ENCODE measurements around the gene KIFC3. TPM values are rescaled to one million over a fixed set of nuclear protein-coding genes. Genes with fewer than 3 reads are reported as not detected.

The KIFC3 gene
- total and polyA plus RNA-seq, 2 of the 13 experiments (the other 11 are each of a cell fraction or from before 2014, with no cell fraction given) = 42.1 to 45.3 TPM

DNA sequence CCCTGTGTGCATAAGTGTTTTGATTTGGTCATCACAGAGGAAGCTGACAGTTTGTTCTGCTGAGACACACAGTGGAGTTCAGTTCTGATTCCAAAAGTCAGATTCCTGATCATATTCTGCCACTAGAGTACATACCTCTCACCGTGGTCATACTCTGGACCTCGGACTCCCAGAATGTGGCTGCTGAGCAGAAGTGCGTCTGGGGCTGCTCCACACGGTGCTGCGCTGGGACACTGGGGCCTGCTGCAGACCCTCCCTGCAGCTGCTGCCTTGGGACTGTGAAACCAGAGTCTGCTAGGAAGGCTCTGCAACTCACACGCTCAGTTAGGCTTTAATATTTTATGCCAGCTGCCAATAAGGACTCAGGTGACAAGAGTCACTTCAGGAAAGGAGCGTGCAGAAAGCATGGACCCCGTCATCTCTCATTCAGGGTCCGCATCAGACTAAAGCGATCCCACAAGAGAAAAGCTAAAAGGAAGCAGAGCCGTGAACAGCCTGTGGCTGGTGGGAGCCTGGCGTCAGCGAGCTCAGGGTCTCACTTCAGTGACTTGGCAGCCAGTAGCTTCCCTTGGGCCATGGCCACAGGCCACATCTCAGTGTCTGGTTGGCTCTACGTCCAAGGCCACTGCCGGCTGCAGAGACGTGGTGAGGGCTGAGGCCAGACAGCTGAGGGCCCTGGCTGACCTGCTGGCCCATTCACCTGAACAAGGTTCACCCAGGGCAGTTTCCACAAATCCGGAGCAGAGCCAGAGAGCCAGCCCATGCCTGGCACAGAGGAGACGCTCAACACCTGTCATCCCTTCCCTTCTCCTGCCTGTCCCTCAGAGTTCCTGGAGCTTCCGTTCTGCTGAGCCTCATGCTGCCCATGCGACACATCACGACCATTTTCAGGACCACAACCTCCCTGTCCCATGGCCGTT lies 24.7 kb upstream of the KIFC3 start (continued):
- TF ChIP-seq FOXK1 (CRISPR knock-in tag; IDR thresholded peaks at IDR 0.05; ENCODE audit: borderline replicate concordance, low read depth) (peak; percentile 77; the same call in 1 of the 2 replicates), REPIN1 (CRISPR knock-in tag; IDR thresholded peaks at IDR 0.05; ENCODE audit: borderline replicate concordance, low read depth) (peak; percentile 69), ARID5B (CRISPR knock-in tag; IDR thresholded peaks at IDR 0.05) (peak; percentile 76), ZBTB7B (CRISPR knock-in tag; IDR thresholded peaks at IDR 0.05) (peak; percentile 80), ZEB1 (IDR thresholded peaks at IDR 0.05; ENCODE audit: insufficient replicate concordance, low read depth) (no peak), ZNF343 (CRISPR knock-in tag; IDR thresholded peaks at IDR 0.05) (peak; percentile 68; the same call in 1 of the 2 replicates), RCOR2 (CRISPR knock-in tag; IDR thresholded peaks at IDR 0.05) (peak; percentile 58), TEAD3 (CRISPR knock-in tag; optimal IDR thresholded peaks at IDR 0.05; ENCODE audit: borderline replicate concordance) (peak; percentile 96), ZNF225 (CRISPR knock-in tag; IDR thresholded peaks at IDR 0.05) (0 out of 2 replicates have a peak, but pooled peaks have one; percentile 78), CREB1 (IDR thresholded peaks at IDR 0.05) (peak; percentile 73), CREB1 (CRISPR knock-in tag; IDR thresholded peaks at IDR 0.05) (no peak; the same call in 1 of the 2 replicates), SMYD3 (CRISPR knock-in tag; IDR thresholded peaks at IDR 0.05) (0 out of 2 replicates have a peak, but pooled peaks have one; percentile 68), RBFOX2 (IDR thresholded peaks at IDR 0.05; ENCODE audit: low read depth, low read length) (0 out of 2 replicates have a peak, but pooled peaks have one; percentile 24), ZBTB43 (CRISPR knock-in tag; conservative IDR thresholded peaks at IDR 0.05) (peak; percentile 80), EHMT2 (IDR thresholded peaks at IDR 0.05; ENCODE audit: borderline replicate concordance, low read depth, low read length) (no peak; the same call in 1 of the 2 replicates)
- TF ChIP-seq, protein P1, sequence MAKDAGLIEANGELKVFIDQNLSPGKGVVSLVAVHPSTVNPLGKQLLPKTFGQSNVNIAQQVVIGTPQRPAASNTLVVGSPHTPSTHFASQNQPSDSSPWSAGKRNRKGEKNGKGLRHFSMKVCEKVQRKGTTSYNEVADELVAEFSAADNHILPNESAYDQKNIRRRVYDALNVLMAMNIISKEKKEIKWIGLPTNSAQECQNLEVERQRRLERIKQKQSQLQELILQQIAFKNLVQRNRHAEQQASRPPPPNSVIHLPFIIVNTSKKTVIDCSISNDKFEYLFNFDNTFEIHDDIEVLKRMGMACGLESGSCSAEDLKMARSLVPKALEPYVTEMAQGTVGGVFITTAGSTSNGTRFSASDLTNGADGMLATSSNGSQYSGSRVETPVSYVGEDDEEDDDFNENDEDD (CRISPR knock-in tag; IDR thresholded peaks at IDR 0.05; ENCODE audit: borderline replicate concordance) = peak; percentile 14; the same call in 1 of the 2 replicates
- TF ChIP-seq, protein P2, sequence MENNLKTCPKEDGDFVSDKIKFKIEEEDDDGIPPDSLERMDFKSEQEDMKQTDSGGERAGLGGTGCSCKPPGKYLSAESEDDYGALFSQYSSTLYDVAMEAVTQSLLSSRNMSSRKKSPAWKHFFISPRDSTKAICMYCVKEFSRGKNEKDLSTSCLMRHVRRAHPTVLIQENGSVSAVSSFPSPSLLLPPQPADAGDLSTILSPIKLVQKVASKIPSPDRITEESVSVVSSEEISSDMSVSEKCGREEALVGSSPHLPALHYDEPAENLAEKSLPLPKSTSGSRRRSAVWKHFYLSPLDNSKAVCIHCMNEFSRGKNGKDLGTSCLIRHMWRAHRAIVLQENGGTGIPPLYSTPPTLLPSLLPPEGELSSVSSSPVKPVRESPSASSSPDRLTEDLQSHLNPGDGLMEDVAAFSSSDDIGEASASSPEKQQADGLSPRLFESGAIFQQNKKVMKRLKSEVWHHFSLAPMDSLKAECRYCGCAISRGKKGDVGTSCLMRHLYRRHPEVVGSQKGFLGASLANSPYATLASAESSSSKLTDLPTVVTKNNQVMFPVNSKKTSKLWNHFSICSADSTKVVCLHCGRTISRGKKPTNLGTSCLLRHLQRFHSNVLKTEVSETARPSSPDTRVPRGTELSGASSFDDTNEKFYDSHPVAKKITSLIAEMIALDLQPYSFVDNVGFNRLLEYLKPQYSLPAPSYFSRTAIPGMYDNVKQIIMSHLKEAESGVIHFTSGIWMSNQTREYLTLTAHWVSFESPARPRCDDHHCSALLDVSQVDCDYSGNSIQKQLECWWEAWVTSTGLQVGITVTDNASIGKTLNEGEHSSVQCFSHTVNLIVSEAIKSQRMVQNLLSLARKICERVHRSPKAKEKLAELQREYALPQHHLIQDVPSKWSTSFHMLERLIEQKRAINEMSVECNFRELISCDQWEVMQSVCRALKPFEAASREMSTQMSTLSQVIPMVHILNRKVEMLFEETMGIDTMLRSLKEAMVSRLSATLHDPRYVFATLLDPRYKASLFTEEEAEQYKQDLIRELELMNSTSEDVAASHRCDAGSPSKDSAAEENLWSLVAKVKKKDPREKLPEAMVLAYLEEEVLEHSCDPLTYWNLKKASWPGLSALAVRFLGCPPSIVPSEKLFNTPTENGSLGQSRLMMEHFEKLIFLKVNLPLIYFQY (CRISPR knock-in tag; IDR thresholded peaks at IDR 0.05; ENCODE audit: borderline replicate concordance) = peak; percentile 85

Data from HepG2 (cell line).